ENCODE data around the gene C13orf42.

- TF ChIP-seq CTCF (conservative IDR thresholded peaks at IDR 0.05 in 1 of 2, IDR thresholded peaks at IDR 0.05 in 1 of 2; ENCODE audit: extremely low read depth in 1 of 2, insufficient read depth in 1 of 2, low read depth in 1 of 2, low read length in 2 of 2) (no peak), EZH2 (IDR thresholded peaks at IDR 0.05; ENCODE audit: borderline replicate concordance, low read length) (no peak)
Observed at GRCh38 chr13:51155776-51156515, 44.9 kb upstream of the C13orf42 start.

Measured in mammary epithelial cell (primary cell).